ENCODE measurements around the gene HP1BP3. TPM values are rescaled to one million over a fixed set of nuclear protein-coding genes. Genes with fewer than 3 reads are reported as not detected.

Gene HP1BP3
- total RNA-seq, 4 donors from 2014 or later = 222 to 491 (median 311) TPM

DNA sequence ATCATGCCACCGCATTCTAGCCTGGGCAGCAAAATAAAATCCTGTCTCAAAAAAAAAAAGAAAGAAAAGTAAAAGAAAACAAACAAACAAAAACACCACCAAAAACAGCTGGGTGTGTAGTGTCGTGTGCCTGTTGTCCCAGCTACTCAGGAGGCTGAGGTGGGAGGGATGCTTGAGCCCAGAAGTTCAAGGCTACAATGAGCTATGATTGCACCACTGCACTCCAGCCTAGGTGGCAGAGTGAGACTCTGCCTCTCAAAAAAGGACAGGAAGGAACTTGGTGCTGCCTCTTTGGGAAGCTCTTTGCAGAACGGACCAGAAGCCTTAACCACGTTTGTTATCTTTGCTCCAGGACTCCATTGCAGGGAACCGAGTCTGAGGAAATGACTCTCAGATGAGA is 80.3 kb downstream of the HP1BP3 start:
- Histone ChIP-seq H3K27ac (no peak overlapping the region), H3K27me3 (no peaks in the 10 kb centered on the region), H3K36me3 (no peaks in the 10 kb centered on the region), H3K4me1 (no peaks in the 10 kb centered on the region), H3K9me3 (no peaks in the 10 kb centered on the region), H3K4me3 (no peak overlapping the region)
- WGBS, 2 donors = 50 to 56% methylated on average over 5 of the region's 5 CpGs
- DNase-seq (ENCODE audit: low spot score in 2 of 2) = no peak
- TF ChIP-seq POLR2A (IDR thresholded peaks at IDR 0.05) (no peak), EP300 (IDR thresholded peaks at IDR 0.05) (no peak)
- TF ChIP-seq, protein P1, sequence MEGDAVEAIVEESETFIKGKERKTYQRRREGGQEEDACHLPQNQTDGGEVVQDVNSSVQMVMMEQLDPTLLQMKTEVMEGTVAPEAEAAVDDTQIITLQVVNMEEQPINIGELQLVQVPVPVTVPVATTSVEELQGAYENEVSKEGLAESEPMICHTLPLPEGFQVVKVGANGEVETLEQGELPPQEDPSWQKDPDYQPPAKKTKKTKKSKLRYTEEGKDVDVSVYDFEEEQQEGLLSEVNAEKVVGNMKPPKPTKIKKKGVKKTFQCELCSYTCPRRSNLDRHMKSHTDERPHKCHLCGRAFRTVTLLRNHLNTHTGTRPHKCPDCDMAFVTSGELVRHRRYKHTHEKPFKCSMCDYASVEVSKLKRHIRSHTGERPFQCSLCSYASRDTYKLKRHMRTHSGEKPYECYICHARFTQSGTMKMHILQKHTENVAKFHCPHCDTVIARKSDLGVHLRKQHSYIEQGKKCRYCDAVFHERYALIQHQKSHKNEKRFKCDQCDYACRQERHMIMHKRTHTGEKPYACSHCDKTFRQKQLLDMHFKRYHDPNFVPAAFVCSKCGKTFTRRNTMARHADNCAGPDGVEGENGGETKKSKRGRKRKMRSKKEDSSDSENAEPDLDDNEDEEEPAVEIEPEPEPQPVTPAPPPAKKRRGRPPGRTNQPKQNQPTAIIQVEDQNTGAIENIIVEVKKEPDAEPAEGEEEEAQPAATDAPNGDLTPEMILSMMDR (IDR thresholded peaks at IDR 0.05) = no peak

DNA sequence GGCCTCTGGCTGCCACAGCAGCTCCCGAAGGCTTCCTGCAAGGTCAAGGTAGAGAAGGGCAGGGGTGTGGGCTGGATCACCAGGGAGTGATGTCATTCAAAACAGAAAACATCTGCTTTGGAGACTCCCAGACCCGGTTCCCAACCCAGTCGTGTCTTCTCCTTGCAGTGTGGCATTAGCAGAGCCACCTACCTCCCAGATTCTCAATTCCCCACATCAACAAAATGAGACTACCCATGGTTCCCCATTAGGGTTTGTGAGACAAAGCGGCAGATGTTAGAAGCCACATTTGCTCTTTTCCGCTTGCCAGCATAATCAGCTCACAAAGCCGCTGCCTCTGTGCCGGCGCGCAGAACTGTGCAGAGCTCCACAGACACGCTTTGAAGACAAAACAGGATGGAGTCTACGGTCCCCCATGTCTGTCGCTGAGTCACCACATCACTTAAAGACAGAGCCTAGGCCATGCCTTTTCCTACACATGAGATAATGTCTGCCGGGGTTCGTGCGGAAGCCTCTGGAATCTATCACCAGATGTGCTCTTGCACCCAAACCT is 81.8 kb downstream of the HP1BP3 start:
- Histone ChIP-seq H3K4me3 (no peak overlapping the region), H3K4me1 (no peaks in the 10 kb centered on the region), H3K36me3 (no peaks in the 10 kb centered on the region), H3K9me3 (no peaks in the 10 kb centered on the region), H3K27me3 (no peaks in the 10 kb centered on the region), H3K27ac (no peak overlapping the region)
- 76 to 84% methylated on average over 15 of the region's 15 CpGs for WGBS, 2 donors
- TF ChIP-seq EP300 (IDR thresholded peaks at IDR 0.05) = no peak
- TF ChIP-seq, protein P1 (IDR thresholded peaks at IDR 0.05) = no peak
- TF ChIP-seq POLR2A (IDR thresholded peaks at IDR 0.05) = no peak
- no peak for DNase-seq (ENCODE audit: low spot score in 2 of 2)

DNA sequence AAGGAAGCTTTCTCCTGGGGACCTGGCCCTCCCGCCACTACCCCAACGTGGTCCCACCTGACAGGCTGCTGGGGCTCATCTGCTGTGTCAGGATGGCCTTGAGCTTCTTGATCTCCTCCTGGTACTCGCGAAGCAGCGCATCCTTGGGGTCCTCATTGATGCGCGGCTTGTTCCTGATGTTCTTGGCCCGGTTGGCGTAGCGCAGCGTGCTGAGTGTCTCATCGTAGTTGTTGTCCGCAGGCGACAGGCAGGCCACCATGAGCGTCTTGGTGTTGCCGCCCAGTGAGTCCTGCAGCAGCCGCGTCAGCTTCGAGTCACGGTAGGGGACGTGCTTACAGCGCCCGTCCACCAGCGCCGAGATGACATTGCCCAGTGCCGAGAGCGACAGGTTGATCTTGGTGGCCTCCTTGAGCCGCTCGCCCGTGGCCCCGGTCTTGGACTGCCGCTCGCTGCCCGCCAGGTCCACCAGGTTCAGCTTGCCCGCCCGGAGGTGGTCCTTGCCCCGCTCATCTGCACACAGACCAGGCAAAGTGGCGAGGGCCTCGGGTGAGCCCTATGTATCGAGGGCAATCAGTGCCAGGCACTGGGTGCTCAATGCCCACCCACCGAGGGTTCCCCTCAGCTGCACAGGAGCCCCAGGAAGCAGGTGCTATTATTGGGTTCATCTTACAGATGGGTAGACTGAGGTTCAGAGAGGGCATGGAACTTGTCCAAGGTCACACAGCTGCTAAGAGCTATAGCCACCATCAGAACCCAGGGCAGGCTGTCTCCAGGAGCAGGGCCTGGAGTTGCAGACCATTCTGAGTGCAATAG is 82.5 kb downstream of the HP1BP3 start:
- DNase-seq (ENCODE audit: low spot score in 2 of 2) = no peak
- H3K27ac ChIP-seq = no peak overlapping the region
- H3K4me3 ChIP-seq = no peak overlapping the region
- no peaks in the 10 kb centered on the region for H3K4me1 ChIP-seq
- no peaks in the 10 kb centered on the region for H3K36me3 ChIP-seq
- TF ChIP-seq, protein P1 (IDR thresholded peaks at IDR 0.05) = no peak
- no peak for TF ChIP-seq EP300 (IDR thresholded peaks at IDR 0.05)
- WGBS, 2 donors = 96 to 99% methylated on average over 28 to 34 of the region's 41 CpGs
- no peaks in the 10 kb centered on the region for H3K9me3 ChIP-seq
- H3K27me3 ChIP-seq = no peaks in the 10 kb centered on the region

DNA sequence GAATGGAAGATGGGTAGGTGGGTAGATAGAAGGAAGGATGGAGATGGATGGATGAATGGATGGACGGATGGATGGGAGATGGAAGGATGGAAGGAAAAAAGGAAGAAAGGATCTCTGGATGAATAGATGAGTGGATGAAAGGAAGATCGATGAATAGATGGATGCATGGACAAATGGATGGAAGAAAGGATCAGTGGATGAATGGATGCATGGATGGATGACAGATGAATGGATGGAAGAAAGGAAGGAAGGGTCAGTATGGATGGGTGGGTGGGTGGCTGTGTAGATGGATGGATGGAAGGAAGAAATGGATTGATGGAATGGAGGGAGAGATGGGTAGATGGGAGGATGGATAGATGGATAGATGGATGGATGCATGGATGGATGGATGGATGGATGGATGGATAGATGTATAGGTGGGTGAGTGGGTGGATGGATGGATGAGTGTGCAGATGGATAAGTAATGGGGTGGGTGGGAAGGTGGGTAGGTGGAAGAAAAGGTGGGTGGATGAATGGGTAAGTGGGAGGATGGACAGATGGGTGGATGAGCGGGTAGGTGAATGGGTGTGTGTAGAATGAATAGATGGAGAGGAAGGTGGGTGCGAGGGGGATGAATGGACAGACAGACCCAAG is 83.9 kb downstream of the HP1BP3 start:
- 86 to 88% methylated on average over 4 of the region's 4 CpGs for WGBS, 2 donors
- DNase-seq (ENCODE audit: low spot score in 2 of 2) = no peak
- Histone ChIP-seq H3K4me3 (no peak overlapping the region), H3K36me3 (no peaks in the 10 kb centered on the region), H3K27ac (no peak overlapping the region), H3K4me1 (no peaks in the 10 kb centered on the region), H3K9me3 (no peaks in the 10 kb centered on the region), H3K27me3 (no peaks in the 10 kb centered on the region)
- TF ChIP-seq POLR2A (IDR thresholded peaks at IDR 0.05) (no peak), EP300 (IDR thresholded peaks at IDR 0.05) (no peak)
- TF ChIP-seq, protein P1 (IDR thresholded peaks at IDR 0.05) = no peak

DNA sequence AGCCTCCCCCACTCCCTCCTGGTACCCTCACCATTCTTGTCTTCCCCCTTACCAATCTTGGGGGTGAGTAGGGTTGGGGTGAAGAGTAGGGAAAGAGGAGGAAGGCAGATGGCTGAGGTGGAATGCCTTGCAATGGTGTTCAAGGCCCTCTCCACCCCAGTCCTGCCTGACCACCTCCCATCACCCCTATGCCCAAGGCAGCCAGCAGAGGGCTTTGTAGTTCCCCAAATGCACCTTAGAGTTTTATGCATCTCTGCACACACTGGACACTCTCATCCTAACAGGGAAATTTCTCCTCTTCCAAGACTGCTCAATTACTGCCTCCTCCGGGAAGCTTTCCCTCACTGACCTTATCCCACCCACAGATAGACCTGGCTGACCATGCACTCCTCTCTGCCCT is 84.7 kb downstream of the HP1BP3 start:
- Histone ChIP-seq H3K4me1 (peaks cover 0 to under 1% (median 0%) of the 10 kb centered on the region in 4 donors), H3K4me3 (no peak overlapping the region), H3K36me3 (no peaks in the 10 kb centered on the region), H3K9me3 (no peaks in the 10 kb centered on the region), H3K27ac (no peak overlapping the region), H3K27me3 (no peaks in the 10 kb centered on the region)
- 60 to 80% methylated on average over 1 of the region's 1 CpG for WGBS, 2 donors
- DNase-seq (ENCODE audit: low spot score in 2 of 2) = no peak
- TF ChIP-seq EP300 (IDR thresholded peaks at IDR 0.05) = no peak
- TF ChIP-seq, protein P1 (IDR thresholded peaks at IDR 0.05) = no peak
- no peak for TF ChIP-seq POLR2A (IDR thresholded peaks at IDR 0.05)
